K562 (cell line): ENCODE data around the gene SCGB3A2.

Source experiments
- EZH2 ChIP-seq: IDR thresholded peaks from 2 replicates; pipeline ENCODE4 v1.6.1; 2012; ENCODE audit warnings: low read depth, mild to moderate bottlenecking, inconsistent platforms, low read length, borderline replicate concordance
- JUNB ChIP-seq: fragments of 450-650 bp; formaldehyde crosslinking; conservative IDR thresholded peaks from 2 replicates; pipeline ENCODE4 v1.4.0; 2020; ENCODE audit warnings: mild to moderate bottlenecking
- KLF16 ChIP-seq: IDR thresholded peaks from 2 replicates; pipeline ENCODE4 v1.6.1; 2016; ENCODE audit warnings: antibody characterized with exemption
- RCOR1 ChIP-seq, 2 experiments: IDR thresholded peaks; 2 replicates each; pipeline ENCODE4 v1.6.1; 2012; ENCODE audit warnings: low read depth in 2 of 2, low read length in 2 of 2, borderline replicate concordance in 1 of 2, improper control_type of control experiment in 1 of 2
- SIN3A ChIP-seq, 2 experiments: fragments of 150-350 bp in 1 of 2; IDR thresholded peaks; 2 replicates each; pipeline ENCODE4 v1.6.1; 2011 to 2016; ENCODE audit warnings: borderline replicate concordance in 2 of 2, low read depth in 2 of 2, low read length in 2 of 2, mild to moderate bottlenecking in 2 of 2, moderate library complexity in 2 of 2; ENCODE audit not compliant: control insufficient read depth in 1 of 2
- ZNF77 ChIP-seq: fragments of 250-450 bp; sonication (Bioruptor Pico); IDR thresholded peaks from 2 replicates; pipeline ENCODE4 v1.5.0; 2020
- TF ChIP-seq, protein P1 (sequence below): sonication (generic); formaldehyde crosslinking; IDR thresholded peaks from 2 replicates; pipeline ENCODE4 v1.8.1; 2023; ENCODE audit warnings: mild to moderate bottlenecking, missing genetic modification reagents
- TF ChIP-seq, protein P2 (sequence below), 3 experiments: IDR thresholded peaks in 2 of 3; conservative IDR thresholded peaks in 1 of 3; 2 replicates each; pipeline ENCODE4 v1.5.1; 2011 to 2012; ENCODE audit warnings: low read length in 3 of 3, mild to moderate bottlenecking in 3 of 3, control low read depth in 2 of 3, improper control_type of control experiment in 1 of 3, inconsistent platforms in 1 of 3, low read depth in 1 of 3, mixed read lengths in 1 of 3, moderate library complexity in 1 of 3; ENCODE audit not compliant: insufficient read depth in 2 of 3
- TF ChIP-seq, protein P3 (sequence below): fragments of 450-650 bp; IDR thresholded peaks from 2 replicates; pipeline ENCODE4 v1.6.1; 2018; ENCODE audit not compliant: partially characterized antibody

DNA sequence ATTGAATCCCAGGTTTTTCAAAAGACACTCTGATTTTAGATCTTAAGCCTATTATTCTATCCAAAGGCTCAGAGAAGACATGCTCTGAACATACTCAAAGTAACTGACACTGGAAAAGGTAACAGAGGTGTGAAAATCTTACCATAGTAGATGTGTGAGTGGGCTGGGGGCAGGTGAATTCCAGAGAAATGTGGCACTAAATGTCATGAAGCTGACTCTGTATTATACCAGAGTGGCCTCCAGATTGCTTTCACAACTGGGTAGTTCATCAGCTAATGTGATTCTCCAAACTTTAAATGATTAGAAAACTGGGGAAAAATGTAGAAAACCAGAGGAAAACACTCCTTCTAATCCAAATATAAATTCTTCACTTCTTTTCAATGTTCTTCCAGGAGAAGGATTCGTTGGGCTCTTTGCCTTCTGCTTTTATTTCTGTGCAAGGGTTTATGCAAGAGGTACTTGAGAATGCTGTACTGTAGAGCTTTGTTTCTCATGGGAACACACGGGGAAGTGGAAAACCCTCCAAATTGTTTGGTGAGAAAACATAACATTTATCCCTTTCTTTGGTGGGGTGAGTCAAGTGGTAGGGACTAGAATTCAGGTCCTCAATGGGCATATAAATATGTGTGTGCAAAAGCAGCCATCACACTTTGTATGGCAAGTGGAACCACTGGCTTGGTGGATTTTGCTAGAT lies at the start of gene SCGB3A2:
- TF ChIP-seq JUNB (CRISPR knock-in tag) (no peak), EZH2 (no peak), SIN3A (IDR thresholded peaks at IDR 0.05; ENCODE audit: borderline replicate concordance in 2 of 2, control insufficient read depth in 1 of 2, low read depth in 2 of 2, low read length in 2 of 2) (no peak), ZNF77 (no peak), KLF16 (no peak), RCOR1 (IDR thresholded peaks at IDR 0.05; ENCODE audit: borderline replicate concordance in 1 of 2, low read depth in 2 of 2, low read length in 2 of 2) (no peak)
- TF ChIP-seq, protein P1, sequence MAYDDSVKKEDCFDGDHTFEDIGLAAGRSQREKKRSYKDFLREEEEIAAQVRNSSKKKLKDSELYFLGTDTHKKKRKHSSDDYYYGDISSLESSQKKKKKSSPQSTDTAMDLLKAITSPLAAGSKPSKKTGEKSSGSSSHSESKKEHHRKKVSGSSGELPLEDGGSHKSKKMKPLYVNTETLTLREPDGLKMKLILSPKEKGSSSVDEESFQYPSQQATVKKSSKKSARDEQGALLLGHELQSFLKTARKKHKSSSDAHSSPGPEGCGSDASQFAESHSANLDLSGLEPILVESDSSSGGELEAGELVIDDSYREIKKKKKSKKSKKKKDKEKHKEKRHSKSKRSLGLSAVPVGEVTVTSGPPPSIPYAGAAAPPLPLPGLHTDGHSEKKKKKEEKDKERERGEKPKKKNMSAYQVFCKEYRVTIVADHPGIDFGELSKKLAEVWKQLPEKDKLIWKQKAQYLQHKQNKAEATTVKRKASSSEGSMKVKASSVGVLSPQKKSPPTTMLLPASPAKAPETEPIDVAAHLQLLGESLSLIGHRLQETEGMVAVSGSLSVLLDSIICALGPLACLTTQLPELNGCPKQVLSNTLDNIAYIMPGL (CRISPR knock-in tag), result no peak
- TF ChIP-seq, protein P2, sequence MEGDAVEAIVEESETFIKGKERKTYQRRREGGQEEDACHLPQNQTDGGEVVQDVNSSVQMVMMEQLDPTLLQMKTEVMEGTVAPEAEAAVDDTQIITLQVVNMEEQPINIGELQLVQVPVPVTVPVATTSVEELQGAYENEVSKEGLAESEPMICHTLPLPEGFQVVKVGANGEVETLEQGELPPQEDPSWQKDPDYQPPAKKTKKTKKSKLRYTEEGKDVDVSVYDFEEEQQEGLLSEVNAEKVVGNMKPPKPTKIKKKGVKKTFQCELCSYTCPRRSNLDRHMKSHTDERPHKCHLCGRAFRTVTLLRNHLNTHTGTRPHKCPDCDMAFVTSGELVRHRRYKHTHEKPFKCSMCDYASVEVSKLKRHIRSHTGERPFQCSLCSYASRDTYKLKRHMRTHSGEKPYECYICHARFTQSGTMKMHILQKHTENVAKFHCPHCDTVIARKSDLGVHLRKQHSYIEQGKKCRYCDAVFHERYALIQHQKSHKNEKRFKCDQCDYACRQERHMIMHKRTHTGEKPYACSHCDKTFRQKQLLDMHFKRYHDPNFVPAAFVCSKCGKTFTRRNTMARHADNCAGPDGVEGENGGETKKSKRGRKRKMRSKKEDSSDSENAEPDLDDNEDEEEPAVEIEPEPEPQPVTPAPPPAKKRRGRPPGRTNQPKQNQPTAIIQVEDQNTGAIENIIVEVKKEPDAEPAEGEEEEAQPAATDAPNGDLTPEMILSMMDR (IDR thresholded peaks at IDR 0.05 in 2 of 3, conservative IDR thresholded peaks at IDR 0.05 in 1 of 3; ENCODE audit: insufficient read depth in 2 of 3, low read depth in 1 of 3, low read length in 3 of 3), result no peak
- TF ChIP-seq, protein P3, sequence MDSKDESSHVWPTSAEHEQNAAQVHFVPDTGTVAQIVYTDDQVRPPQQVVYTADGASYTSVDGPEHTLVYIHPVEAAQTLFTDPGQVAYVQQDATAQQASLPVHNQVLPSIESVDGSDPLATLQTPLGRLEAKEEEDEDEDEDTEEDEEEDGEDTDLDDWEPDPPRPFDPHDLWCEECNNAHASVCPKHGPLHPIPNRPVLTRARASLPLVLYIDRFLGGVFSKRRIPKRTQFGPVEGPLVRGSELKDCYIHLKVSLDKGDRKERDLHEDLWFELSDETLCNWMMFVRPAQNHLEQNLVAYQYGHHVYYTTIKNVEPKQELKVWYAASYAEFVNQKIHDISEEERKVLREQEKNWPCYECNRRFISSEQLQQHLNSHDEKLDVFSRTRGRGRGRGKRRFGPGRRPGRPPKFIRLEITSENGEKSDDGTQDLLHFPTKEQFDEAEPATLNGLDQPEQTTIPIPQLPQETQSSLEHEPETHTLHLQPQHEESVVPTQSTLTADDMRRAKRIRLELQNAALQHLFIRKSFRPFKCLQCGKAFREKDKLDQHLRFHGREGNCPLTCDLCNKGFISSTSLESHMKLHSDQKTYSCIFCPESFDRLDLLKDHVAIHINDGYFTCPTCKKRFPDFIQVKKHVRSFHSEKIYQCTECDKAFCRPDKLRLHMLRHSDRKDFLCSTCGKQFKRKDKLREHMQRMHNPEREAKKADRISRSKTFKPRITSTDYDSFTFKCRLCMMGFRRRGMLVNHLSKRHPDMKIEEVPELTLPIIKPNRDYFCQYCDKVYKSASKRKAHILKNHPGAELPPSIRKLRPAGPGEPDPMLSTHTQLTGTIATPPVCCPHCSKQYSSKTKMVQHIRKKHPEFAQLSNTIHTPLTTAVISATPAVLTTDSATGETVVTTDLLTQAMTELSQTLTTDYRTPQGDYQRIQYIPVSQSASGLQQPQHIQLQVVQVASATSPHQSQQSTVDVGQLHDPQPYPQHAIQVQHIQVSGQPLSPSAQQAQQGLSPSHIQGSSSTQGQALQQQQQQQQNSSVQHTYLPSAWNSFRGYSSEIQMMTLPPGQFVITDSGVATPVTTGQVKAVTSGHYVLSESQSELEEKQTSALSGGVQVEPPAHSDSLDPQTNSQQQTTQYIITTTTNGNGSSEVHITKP, result no peak
